ENCODE data around the gene DHRS11. TPM values are rescaled to one million over a fixed set of nuclear protein-coding genes. Genes with fewer than 3 reads are reported as not detected.

The DHRS11 gene
- total RNA-seq, 3 donors from 2014 or later (not counting 1 experiment from before 2014, with no cell fraction given), result 2.7 to 6.0 (median 4.9) TPM

GRCh38 chr17:36625188-36625587 is 33.5 kb downstream of the DHRS11 start:
- Mint-ChIP-seq H3K4me1 (peaks cover 0 to 5% of the 10 kb centered on the region in 2 donors), H3K36me3 (no peaks in the 10 kb centered on the region), H3K27me3 (ENCODE audit: low read depth in 2 of 2) (no peaks in the 10 kb centered on the region), H3K27ac (no peak overlapping the region), H3K9me3 (no peaks in the 10 kb centered on the region), H3K4me3 (no peak overlapping the region)
- Histone ChIP-seq H3K9me3 (ENCODE audit: control insufficient read depth, insufficient read depth, low read length) (no peaks in the 10 kb centered on the region), H3K27ac (ENCODE audit: low read length) (no peak overlapping the region), H3K4me1 (ENCODE audit: control insufficient read depth, insufficient read depth, low read length) (no peaks in the 10 kb centered on the region), H3K4me3 (ENCODE audit: low read length) (no peak overlapping the region), H3K36me3 (ENCODE audit: control insufficient read depth, insufficient read depth, low read length) (no peaks in the 10 kb centered on the region), H3K27me3 (ENCODE audit: control insufficient read depth, insufficient read depth, low read length) (no peaks in the 10 kb centered on the region)
- TF ChIP-seq CTCF (IDR thresholded peaks at IDR 0.05), result no peak
- ATAC-seq (no peak), DNase-seq (no peak)
- intact Hi-C loops (cut with micrococcal nuclease), result no loop called here
- 79% methylated on average over 7 of the region's 7 CpGs for WGBS (ENCODE audit: insufficient coverage)

- Mint-ChIP-seq H3K27me3 (ENCODE audit: low read depth in 2 of 2) (no peaks in the 10 kb centered on the region), H3K36me3 (no peaks in the 10 kb centered on the region), H3K4me3 (no peak overlapping the region), H3K9me3 (no peaks in the 10 kb centered on the region), H3K27ac (no peak overlapping the region), H3K4me1 (no peaks in the 10 kb centered on the region)
- Histone ChIP-seq H3K27me3 (ENCODE audit: control insufficient read depth, insufficient read depth, low read length) (no peaks in the 10 kb centered on the region), H3K9me3 (ENCODE audit: control insufficient read depth, insufficient read depth, low read length) (no peaks in the 10 kb centered on the region), H3K27ac (ENCODE audit: low read length) (no peak overlapping the region), H3K4me3 (ENCODE audit: low read length) (no peak overlapping the region), H3K36me3 (ENCODE audit: control insufficient read depth, insufficient read depth, low read length) (no peaks in the 10 kb centered on the region), H3K4me1 (ENCODE audit: control insufficient read depth, insufficient read depth, low read length) (no peaks in the 10 kb centered on the region)
- WGBS (ENCODE audit: insufficient coverage), result 92% methylated on average over 12 of the region's 12 CpGs
- DNase-seq, result no peak
- no peak for TF ChIP-seq CTCF (IDR thresholded peaks at IDR 0.05)
- ATAC-seq, result no peak
- intact Hi-C loops (cut with micrococcal nuclease), result no loop called here
Observed at GRCh38 chr17:36627101-36627500, 35.4 kb downstream of the DHRS11 start.

- H3K4me3 Mint-ChIP-seq, result no peak overlapping the region
- no peak overlapping the region for H3K27ac Mint-ChIP-seq
Observed at GRCh38 chr17:36628576-36628975, 36.9 kb downstream of the DHRS11 start.

More at GRCh38 chr17:36628576-36628975, 36.9 kb downstream of the DHRS11 start:
- Mint-ChIP-seq H3K27me3 (ENCODE audit: low read depth in 2 of 2) (peaks cover 0 to 9% of the 10 kb centered on the region in 2 donors), H3K36me3 (no peaks in the 10 kb centered on the region), H3K4me1 (no peaks in the 10 kb centered on the region), H3K9me3 (no peaks in the 10 kb centered on the region)
- no peaks in the 10 kb centered on the region for H3K4me1 ChIP-seq (ENCODE audit: control insufficient read depth, insufficient read depth, low read length)
- 97% methylated on average over 2 of the region's 2 CpGs for WGBS (ENCODE audit: insufficient coverage)
- H3K36me3 ChIP-seq (ENCODE audit: control insufficient read depth, insufficient read depth, low read length), result no peaks in the 10 kb centered on the region
- H3K27ac ChIP-seq (ENCODE audit: low read length), result no peak overlapping the region
- ATAC-seq, result no peak
- H3K9me3 ChIP-seq (ENCODE audit: control insufficient read depth, insufficient read depth, low read length), result no peaks in the 10 kb centered on the region
- H3K27me3 ChIP-seq (ENCODE audit: control insufficient read depth, insufficient read depth, low read length), result no peaks in the 10 kb centered on the region
- DNase-seq, result no peak
- intact Hi-C loops (cut with micrococcal nuclease), result loop anchor here (2.0 kb wide), 2 partner anchors 78 to 610 kb away; no protein-coding TSS in a partner anchor
- no peak for TF ChIP-seq CTCF (IDR thresholded peaks at IDR 0.05)
- H3K4me3 ChIP-seq (ENCODE audit: low read length), result no peak overlapping the region
